H9 (cell line): ENCODE results near the gene VCAN. TPM values are rescaled to one million over a fixed set of nuclear protein-coding genes. Genes with fewer than 3 reads are reported as not detected.

Experiments used
- DNase-seq: peaks from one replicate; pipeline ENCODE4 v3.0.0-alpha.2; 2017
- H2AFZ ChIP-seq: one replicate; pipeline ENCODE4 v1.6.1; 2013; ENCODE audit warnings: mild to moderate bottlenecking, low read length, control low read depth, moderate library complexity
- H2AK5ac ChIP-seq: 2 replicates; pipeline ENCODE4 v1.6.1; 2013; ENCODE audit warnings: low read length, control low read depth, mixed read lengths; ENCODE audit not compliant: insufficient read length
- H2BK120ac ChIP-seq: one replicate; pipeline ENCODE4 v1.6.1; 2013; ENCODE audit warnings: low read depth, mild to moderate bottlenecking, low read length, control low read depth, inconsistent platforms; ENCODE audit not compliant: poor library complexity, severe bottlenecking
- H2BK12ac ChIP-seq: 2 replicates; pipeline ENCODE4 v1.6.1; 2013; ENCODE audit warnings: low read length, control low read depth, mixed read lengths, low read depth; ENCODE audit not compliant: insufficient read length
- H2BK15ac ChIP-seq: 2 replicates; pipeline ENCODE4 v1.6.1; 2013; ENCODE audit warnings: low read depth, low read length, control low read depth
- H2BK20ac ChIP-seq: one replicate; pipeline ENCODE4 v1.6.1; 2013; ENCODE audit warnings: low read depth, mild to moderate bottlenecking, low read length, control low read depth, inconsistent platforms; ENCODE audit not compliant: poor library complexity, severe bottlenecking
- H2BK5ac ChIP-seq: 2 replicates; pipeline ENCODE4 v1.6.1; 2013; ENCODE audit warnings: low read length, control low read depth, mixed read lengths; ENCODE audit not compliant: insufficient read length
- H3K14ac ChIP-seq: 2 replicates; pipeline ENCODE4 v1.6.1; 2013; ENCODE audit warnings: low read length, control low read depth; ENCODE audit not compliant: insufficient read depth
- H3K18ac ChIP-seq: 2 replicates; pipeline ENCODE4 v1.6.1; 2013; ENCODE audit warnings: low read depth, mild to moderate bottlenecking, mixed read lengths, low read length, control low read depth; ENCODE audit not compliant: insufficient read length
- H3K23ac ChIP-seq: 2 replicates; pipeline ENCODE4 v1.6.1; 2013; ENCODE audit warnings: low read length, control low read depth, mixed read lengths, low read depth; ENCODE audit not compliant: insufficient read length
- H3K23me2 ChIP-seq: 2 replicates; pipeline ENCODE4 v1.6.1; 2013; ENCODE audit warnings: low read depth, mild to moderate bottlenecking, mixed read lengths, low read length, control low read depth; ENCODE audit not compliant: insufficient read length, poor library complexity, severe bottlenecking
- H3K27ac ChIP-seq: 2 replicates; pipeline ENCODE4 v1.5.1; 2013; ENCODE audit warnings: low read length, control low read depth, mixed read lengths, low read depth; ENCODE audit not compliant: insufficient read length
- H3K27me3 ChIP-seq: 2 replicates; pipeline ENCODE4 v1.6.1; 2013; ENCODE audit warnings: low read length, control low read depth, inconsistent platforms; ENCODE audit not compliant: insufficient read depth
- H3K4ac ChIP-seq: 2 replicates; pipeline ENCODE4 v1.6.1; 2013; ENCODE audit warnings: low read depth, mild to moderate bottlenecking, control low read depth, inconsistent platforms, low read length, moderate library complexity
- H3K4me1 ChIP-seq: 2 replicates; pipeline ENCODE4 v1.6.1; 2013; ENCODE audit warnings: low read length, control low read depth, inconsistent platforms; ENCODE audit not compliant: insufficient read depth
- H3K4me2 ChIP-seq: 2 replicates; pipeline ENCODE4 v1.6.1; 2013; ENCODE audit warnings: low read length, control low read depth, mixed read lengths; ENCODE audit not compliant: insufficient read length, insufficient read depth
- H3K56ac ChIP-seq: 2 replicates; pipeline ENCODE4 v1.6.1; 2013; ENCODE audit warnings: low read depth, mild to moderate bottlenecking, mixed read lengths, low read length, control low read depth; ENCODE audit not compliant: insufficient read length
- H3K79me1 ChIP-seq: 2 replicates; pipeline ENCODE4 v1.6.1; 2013; ENCODE audit warnings: low read depth, mild to moderate bottlenecking, moderate library complexity, low read length, control low read depth, inconsistent platforms; ENCODE audit not compliant: insufficient read depth, poor library complexity, severe bottlenecking
- H3K79me2 ChIP-seq: 2 replicates; pipeline ENCODE4 v1.6.1; 2013; ENCODE audit warnings: low read length, control low read depth, inconsistent platforms; ENCODE audit not compliant: insufficient read depth
- H3K9ac ChIP-seq: 2 replicates; pipeline ENCODE4 v1.6.1; 2013; ENCODE audit warnings: low read length, control low read depth, mixed read lengths; ENCODE audit not compliant: insufficient read length; ENCODE audit errors: extremely low read depth
- H3K9me3 ChIP-seq: one replicate; pipeline ENCODE4 v1.6.1; 2013; ENCODE audit warnings: low read depth, low read length, inconsistent platforms; ENCODE audit not compliant: control insufficient read depth
- H3T11ph ChIP-seq: one replicate; pipeline ENCODE4 v1.6.1; 2013; ENCODE audit warnings: mild to moderate bottlenecking, low read length, control low read depth, inconsistent platforms
- H4K20me1 ChIP-seq: one replicate; pipeline ENCODE4 v1.6.1; 2013; ENCODE audit not compliant: control insufficient read depth, insufficient read length, insufficient read depth
- H4K5ac ChIP-seq: 2 replicates; pipeline ENCODE4 v1.6.1; 2013; ENCODE audit warnings: low read depth, mild to moderate bottlenecking, mixed read lengths, low read length, control low read depth; ENCODE audit not compliant: insufficient read length
- H4K8ac ChIP-seq: replicated peaks from 2 replicates; pipeline ENCODE4 v1.6.1; 2013; ENCODE audit warnings: low read length, control low read depth, mixed read lengths, low read depth; ENCODE audit not compliant: insufficient read length
- H4K91ac ChIP-seq: 2 replicates; pipeline ENCODE4 v1.6.1; 2013; ENCODE audit warnings: low read depth, mild to moderate bottlenecking, moderate library complexity, mixed read lengths, low read length, control low read depth; ENCODE audit not compliant: insufficient read length
- H3K27ac Mint-ChIP-seq, 3 experiments: 2 replicates in 2 of 3; 3 replicates in 1 of 3; pipeline ENCODE4 v1.8.0; 2020 to 2021; ENCODE audit warnings: mixed read lengths in 3 of 3, mild to moderate bottlenecking in 1 of 3, moderate library complexity in 1 of 3
- H3K27me3 Mint-ChIP-seq: 2 replicates; pipeline ENCODE4 v1.8.0; 2021; ENCODE audit warnings: low read depth, mild to moderate bottlenecking, moderate library complexity, mixed read lengths
- H3K36me3 Mint-ChIP-seq, 3 experiments: 2 replicates in 2 of 3; 3 replicates in 1 of 3; pipeline ENCODE4 v1.8.0; 2020 to 2021; ENCODE audit warnings: low read depth in 3 of 3, mixed read lengths in 3 of 3; ENCODE audit not compliant: insufficient read depth in 1 of 3
- H3K4me1 Mint-ChIP-seq, 2 experiments: 2 replicates each; pipeline ENCODE4 v1.8.0; 2020; ENCODE audit warnings: mixed read lengths in 2 of 2
- H3K4me3 Mint-ChIP-seq, 2 experiments: 2 replicates in 1 of 2; 3 replicates in 1 of 2; pipeline ENCODE4 v1.8.0; 2020 to 2021; ENCODE audit warnings: mild to moderate bottlenecking in 2 of 2, mixed read lengths in 2 of 2, moderate library complexity in 1 of 2
- H3K9me3 Mint-ChIP-seq, 2 experiments: 2 replicates in 1 of 2; 3 replicates in 1 of 2; pipeline ENCODE4 v1.8.0; 2020; ENCODE audit warnings: mild to moderate bottlenecking in 2 of 2, mixed read lengths in 2 of 2, moderate library complexity in 1 of 2
- WGBS: extraction: QIAGEN DNeasy Blood & Tissue Kit; methylation state at CpG from one replicate; pipeline ENCODE4 v1.1.7; 2013; ENCODE audit warnings: missing lambda C conversion rate, low lambda C conversion rate, mixed read lengths; ENCODE audit not compliant: insufficient read length; ENCODE audit errors: extremely low coverage; 5-methylcytosine and 5-hydroxymethylcytosine counted together
- total RNA-seq: library from RNA; stranded (reverse); gene quantifications from 2 replicates; pipeline ENCODE4 v1.2.1, GENCODE V29; 2021
- TF ChIP-seq, protein P1 (sequence below): fragments of 200-600 bp; sonication (generic); conservative IDR thresholded peaks from 3 replicates; pipeline ENCODE4 v1.8.0; 2021; ENCODE audit warnings: antibody characterized with exemption, mild to moderate bottlenecking

VCAN gene
- total RNA-seq, 1 experiment from 2014 or later = 278 TPM

DNA sequence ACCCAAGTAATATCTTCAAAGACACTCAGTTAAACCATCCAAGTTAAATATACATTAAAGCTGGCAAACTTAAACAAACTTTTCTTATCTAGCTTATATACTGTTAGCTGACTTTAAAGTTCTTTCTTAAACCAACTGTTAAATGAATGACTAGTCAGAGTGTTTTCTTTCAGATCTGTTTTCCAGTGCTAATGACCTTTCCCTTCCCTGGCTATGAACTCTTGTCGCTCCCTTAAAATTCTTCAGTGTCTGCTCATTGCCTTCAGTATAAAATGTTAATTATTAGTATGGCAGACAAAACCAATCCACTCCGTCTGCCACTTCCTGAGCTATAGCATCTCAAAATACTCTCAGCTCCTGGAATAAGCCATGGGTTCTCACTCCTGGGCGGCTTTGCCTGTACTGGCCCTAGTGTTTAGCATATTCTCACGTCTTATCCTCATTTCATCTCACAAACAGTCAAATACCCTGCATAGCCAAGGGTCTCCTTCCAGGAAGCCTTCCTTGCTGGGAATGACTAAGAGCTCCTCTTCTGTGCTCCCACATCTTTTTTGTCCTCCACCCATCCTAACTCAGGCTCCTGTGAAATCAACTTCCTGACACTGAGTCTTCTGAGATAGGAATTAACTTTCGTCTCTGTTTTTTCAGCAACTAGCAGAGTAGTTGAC, 87.7 kb downstream of the VCAN start:
- no peaks in the 10 kb centered on the region for H3K27me3 ChIP-seq
- no CpG with 5 or more reads among the region's 5 CpGs for WGBS
- no peak overlapping the region for H3K9ac ChIP-seq
- no peaks in the 10 kb centered on the region for H4K20me1 ChIP-seq
- H2AK5ac ChIP-seq = no peak overlapping the region
- H4K8ac ChIP-seq = no peak overlapping the region
- H3K18ac ChIP-seq = no peak overlapping the region
- TF ChIP-seq, protein P1, sequence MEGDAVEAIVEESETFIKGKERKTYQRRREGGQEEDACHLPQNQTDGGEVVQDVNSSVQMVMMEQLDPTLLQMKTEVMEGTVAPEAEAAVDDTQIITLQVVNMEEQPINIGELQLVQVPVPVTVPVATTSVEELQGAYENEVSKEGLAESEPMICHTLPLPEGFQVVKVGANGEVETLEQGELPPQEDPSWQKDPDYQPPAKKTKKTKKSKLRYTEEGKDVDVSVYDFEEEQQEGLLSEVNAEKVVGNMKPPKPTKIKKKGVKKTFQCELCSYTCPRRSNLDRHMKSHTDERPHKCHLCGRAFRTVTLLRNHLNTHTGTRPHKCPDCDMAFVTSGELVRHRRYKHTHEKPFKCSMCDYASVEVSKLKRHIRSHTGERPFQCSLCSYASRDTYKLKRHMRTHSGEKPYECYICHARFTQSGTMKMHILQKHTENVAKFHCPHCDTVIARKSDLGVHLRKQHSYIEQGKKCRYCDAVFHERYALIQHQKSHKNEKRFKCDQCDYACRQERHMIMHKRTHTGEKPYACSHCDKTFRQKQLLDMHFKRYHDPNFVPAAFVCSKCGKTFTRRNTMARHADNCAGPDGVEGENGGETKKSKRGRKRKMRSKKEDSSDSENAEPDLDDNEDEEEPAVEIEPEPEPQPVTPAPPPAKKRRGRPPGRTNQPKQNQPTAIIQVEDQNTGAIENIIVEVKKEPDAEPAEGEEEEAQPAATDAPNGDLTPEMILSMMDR = no peak
- H3K4me3 Mint-ChIP-seq = no peak overlapping the region
- no peak overlapping the region for H2AFZ ChIP-seq
- H3K4ac ChIP-seq = no peak overlapping the region
- no peak overlapping the region for H3K27ac ChIP-seq
- H3T11ph ChIP-seq = no peak overlapping the region
- H3K4me1 ChIP-seq = no peaks in the 10 kb centered on the region
- no peak overlapping the region for H2BK20ac ChIP-seq
- peaks cover 0 to 6% of the 10 kb centered on the region in 2 experiments; a peak in 2 of 4 replicates for H3K4me1 Mint-ChIP-seq
- H3K23ac ChIP-seq = no peak overlapping the region
- no peaks in the 10 kb centered on the region for H3K79me2 ChIP-seq
- no peak overlapping the region for H2BK120ac ChIP-seq
- no peak overlapping the region for H2BK5ac ChIP-seq
- no peak overlapping the region for H3K4me2 ChIP-seq
- no peak overlapping the region for H3K14ac ChIP-seq
- no peaks in the 10 kb centered on the region for H3K9me3 ChIP-seq
- no peak overlapping the region for H4K91ac ChIP-seq
- no peaks in the 10 kb centered on the region for H3K27me3 Mint-ChIP-seq
- no peak overlapping the region for H2BK12ac ChIP-seq
- no peak overlapping the region for H3K56ac ChIP-seq
- DNase-seq = no peak
- H2BK15ac ChIP-seq = no peak overlapping the region
- no peaks in the 10 kb centered on the region for H3K23me2 ChIP-seq
- H4K5ac ChIP-seq = no peak overlapping the region
- H3K79me1 ChIP-seq = no peaks in the 10 kb centered on the region
- peak overlapping the region in 1 of 3 experiments; percentile 90; a peak in 3 of 7 replicates for H3K27ac Mint-ChIP-seq
- H3K9me3 Mint-ChIP-seq = no peaks in the 10 kb centered on the region
- H3K36me3 Mint-ChIP-seq = peaks cover 7 to 76% (median 41%) of the 10 kb centered on the region in 3 experiments; a peak in 5 of 7 replicates
